NCI-H1048 (cell line): ENCODE data around the gene S100A6.
"Not testable (repeated sequence)": the region's sequence is repeated elsewhere in the genome, so short reads cannot be mapped to it uniquely, and the experiment has no call there.

ENCODE experiments used
- DNase-seq: peaks from one replicate; lab custom pipeline; 2025; lab: John Stamatoyannopoulos, UW

S100A6 gene

GRCh38 chr1:153535242-153536011 lies at the start of gene S100A6:
S100A6 (minus strand) TSS chr1:153535991; CDS start chr1:153535339, 652 bp downstream.
- DNase-seq: no peak

GRCh38 chr1:153585006-153585405 lies 49.2 kb upstream of the S100A6 start:
- DNase-seq: no peak

- no peak for DNase-seq
Measured at GRCh38 chr1:153583976-153584375, 48.2 kb upstream of the S100A6 start.

GRCh38 chr1:153583514-153583913 lies 47.7 kb upstream of the S100A6 start:
- not testable (repeated sequence) for DNase-seq

- DNase-seq: not testable (repeated sequence)
Measured at GRCh38 chr1:153582836-153583235, 47.0 kb upstream of the S100A6 start.

- no peak for DNase-seq
Measured at GRCh38 chr1:153578936-153579335, 43.1 kb upstream of the S100A6 start.

- no peak for DNase-seq
Measured at GRCh38 chr1:153578490-153578889, 42.7 kb upstream of the S100A6 start.

GRCh38 chr1:153577624-153578051 lies 41.8 kb upstream of the S100A6 start:
- no peak for DNase-seq

GRCh38 chr1:153577138-153577537 lies 41.3 kb upstream of the S100A6 start:
- DNase-seq: no peak

- not testable (repeated sequence) for DNase-seq
Measured at GRCh38 chr1:153575497-153575896, 39.7 kb upstream of the S100A6 start.

- DNase-seq: not testable (repeated sequence)
Measured at GRCh38 chr1:153575081-153575491, 39.3 kb upstream of the S100A6 start.

- DNase-seq: no peak
Measured at GRCh38 chr1:153573351-153573750, 37.6 kb upstream of the S100A6 start.

- DNase-seq: no peak
Measured at GRCh38 chr1:153572569-153573015, 36.8 kb upstream of the S100A6 start.

GRCh38 chr1:153571706-153572105 lies 35.9 kb upstream of the S100A6 start:
- DNase-seq: no peak

GRCh38 chr1:153570874-153571273 lies 35.1 kb upstream of the S100A6 start:
- no peak for DNase-seq

- DNase-seq: no peak
Measured at GRCh38 chr1:153569465-153569864, 33.7 kb upstream of the S100A6 start.

GRCh38 chr1:153568367-153569099 lies 32.7 kb upstream of the S100A6 start:
- peak; percentile 89 for DNase-seq

- DNase-seq: no peak
Measured at GRCh38 chr1:153567621-153568366, 32.0 kb upstream of the S100A6 start.

GRCh38 chr1:153566414-153567371 lies 30.9 kb upstream of the S100A6 start:
- DNase-seq: no peak

GRCh38 chr1:153565529-153566374 lies 30.0 kb upstream of the S100A6 start, which contains the start of gene S100A2:
S100A2 (minus strand) TSS chr1:153565844; CDS start chr1:153563877, 1,967 bp downstream.
- no peak for DNase-seq
